H9 (cell line): ENCODE measurements around the gene TDRD7. TPM values are rescaled to one million over a fixed set of nuclear protein-coding genes. Genes with fewer than 3 reads are reported as not detected.

Source experiments
- DNase-seq: peaks from one replicate; pipeline ENCODE4 v3.0.0-alpha.2; 2017
- H2AFZ ChIP-seq: one replicate; pipeline ENCODE4 v1.6.1; 2013; ENCODE audit warnings: mild to moderate bottlenecking, low read length, control low read depth, moderate library complexity
- H2AK5ac ChIP-seq: 2 replicates; pipeline ENCODE4 v1.6.1; 2013; ENCODE audit warnings: low read length, control low read depth, mixed read lengths; ENCODE audit not compliant: insufficient read length
- H2BK120ac ChIP-seq: one replicate; pipeline ENCODE4 v1.6.1; 2013; ENCODE audit warnings: low read depth, mild to moderate bottlenecking, low read length, control low read depth, inconsistent platforms; ENCODE audit not compliant: poor library complexity, severe bottlenecking
- H2BK12ac ChIP-seq: 2 replicates; pipeline ENCODE4 v1.6.1; 2013; ENCODE audit warnings: low read length, control low read depth, mixed read lengths, low read depth; ENCODE audit not compliant: insufficient read length
- H2BK15ac ChIP-seq: 2 replicates; pipeline ENCODE4 v1.6.1; 2013; ENCODE audit warnings: low read depth, low read length, control low read depth
- H2BK20ac ChIP-seq: one replicate; pipeline ENCODE4 v1.6.1; 2013; ENCODE audit warnings: low read depth, mild to moderate bottlenecking, low read length, control low read depth, inconsistent platforms; ENCODE audit not compliant: poor library complexity, severe bottlenecking
- H2BK5ac ChIP-seq: 2 replicates; pipeline ENCODE4 v1.6.1; 2013; ENCODE audit warnings: low read length, control low read depth, mixed read lengths; ENCODE audit not compliant: insufficient read length
- H3K14ac ChIP-seq: 2 replicates; pipeline ENCODE4 v1.6.1; 2013; ENCODE audit warnings: low read length, control low read depth; ENCODE audit not compliant: insufficient read depth
- H3K18ac ChIP-seq: 2 replicates; pipeline ENCODE4 v1.6.1; 2013; ENCODE audit warnings: low read depth, mild to moderate bottlenecking, mixed read lengths, low read length, control low read depth; ENCODE audit not compliant: insufficient read length
- H3K23ac ChIP-seq: 2 replicates; pipeline ENCODE4 v1.6.1; 2013; ENCODE audit warnings: low read length, control low read depth, mixed read lengths, low read depth; ENCODE audit not compliant: insufficient read length
- H3K23me2 ChIP-seq: 2 replicates; pipeline ENCODE4 v1.6.1; 2013; ENCODE audit warnings: low read depth, mild to moderate bottlenecking, mixed read lengths, low read length, control low read depth; ENCODE audit not compliant: insufficient read length, poor library complexity, severe bottlenecking
- H3K27ac ChIP-seq: 2 replicates; pipeline ENCODE4 v1.5.1; 2013; ENCODE audit warnings: low read length, control low read depth, mixed read lengths, low read depth; ENCODE audit not compliant: insufficient read length
- H3K27me3 ChIP-seq: 2 replicates; pipeline ENCODE4 v1.6.1; 2013; ENCODE audit warnings: low read length, control low read depth, inconsistent platforms; ENCODE audit not compliant: insufficient read depth
- H3K4ac ChIP-seq: 2 replicates; pipeline ENCODE4 v1.6.1; 2013; ENCODE audit warnings: low read depth, mild to moderate bottlenecking, control low read depth, inconsistent platforms, low read length, moderate library complexity
- H3K4me1 ChIP-seq: 2 replicates; pipeline ENCODE4 v1.6.1; 2013; ENCODE audit warnings: low read length, control low read depth, inconsistent platforms; ENCODE audit not compliant: insufficient read depth
- H3K4me2 ChIP-seq: 2 replicates; pipeline ENCODE4 v1.6.1; 2013; ENCODE audit warnings: low read length, control low read depth, mixed read lengths; ENCODE audit not compliant: insufficient read length, insufficient read depth
- H3K56ac ChIP-seq: 2 replicates; pipeline ENCODE4 v1.6.1; 2013; ENCODE audit warnings: low read depth, mild to moderate bottlenecking, mixed read lengths, low read length, control low read depth; ENCODE audit not compliant: insufficient read length
- H3K79me1 ChIP-seq: 2 replicates; pipeline ENCODE4 v1.6.1; 2013; ENCODE audit warnings: low read depth, mild to moderate bottlenecking, moderate library complexity, low read length, control low read depth, inconsistent platforms; ENCODE audit not compliant: insufficient read depth, poor library complexity, severe bottlenecking
- H3K79me2 ChIP-seq: 2 replicates; pipeline ENCODE4 v1.6.1; 2013; ENCODE audit warnings: low read length, control low read depth, inconsistent platforms; ENCODE audit not compliant: insufficient read depth
- H3K9ac ChIP-seq: 2 replicates; pipeline ENCODE4 v1.6.1; 2013; ENCODE audit warnings: low read length, control low read depth, mixed read lengths; ENCODE audit not compliant: insufficient read length; ENCODE audit errors: extremely low read depth
- H3K9me3 ChIP-seq: one replicate; pipeline ENCODE4 v1.6.1; 2013; ENCODE audit warnings: low read depth, low read length, inconsistent platforms; ENCODE audit not compliant: control insufficient read depth
- H3T11ph ChIP-seq: one replicate; pipeline ENCODE4 v1.6.1; 2013; ENCODE audit warnings: mild to moderate bottlenecking, low read length, control low read depth, inconsistent platforms
- H4K20me1 ChIP-seq: one replicate; pipeline ENCODE4 v1.6.1; 2013; ENCODE audit not compliant: control insufficient read depth, insufficient read length, insufficient read depth
- H4K5ac ChIP-seq: 2 replicates; pipeline ENCODE4 v1.6.1; 2013; ENCODE audit warnings: low read depth, mild to moderate bottlenecking, mixed read lengths, low read length, control low read depth; ENCODE audit not compliant: insufficient read length
- H4K8ac ChIP-seq: replicated peaks from 2 replicates; pipeline ENCODE4 v1.6.1; 2013; ENCODE audit warnings: low read length, control low read depth, mixed read lengths, low read depth; ENCODE audit not compliant: insufficient read length
- H4K91ac ChIP-seq: 2 replicates; pipeline ENCODE4 v1.6.1; 2013; ENCODE audit warnings: low read depth, mild to moderate bottlenecking, moderate library complexity, mixed read lengths, low read length, control low read depth; ENCODE audit not compliant: insufficient read length
- H3K27ac Mint-ChIP-seq, 3 experiments: 2 replicates in 2 of 3; 3 replicates in 1 of 3; pipeline ENCODE4 v1.8.0; 2020 to 2021; ENCODE audit warnings: mixed read lengths in 3 of 3, mild to moderate bottlenecking in 1 of 3, moderate library complexity in 1 of 3
- H3K27me3 Mint-ChIP-seq: 2 replicates; pipeline ENCODE4 v1.8.0; 2021; ENCODE audit warnings: low read depth, mild to moderate bottlenecking, moderate library complexity, mixed read lengths
- H3K36me3 Mint-ChIP-seq, 3 experiments: 2 replicates in 2 of 3; 3 replicates in 1 of 3; pipeline ENCODE4 v1.8.0; 2020 to 2021; ENCODE audit warnings: low read depth in 3 of 3, mixed read lengths in 3 of 3; ENCODE audit not compliant: insufficient read depth in 1 of 3
- H3K4me1 Mint-ChIP-seq, 2 experiments: 2 replicates each; pipeline ENCODE4 v1.8.0; 2020; ENCODE audit warnings: mixed read lengths in 2 of 2
- H3K4me3 Mint-ChIP-seq, 2 experiments: 2 replicates in 1 of 2; 3 replicates in 1 of 2; pipeline ENCODE4 v1.8.0; 2020 to 2021; ENCODE audit warnings: mild to moderate bottlenecking in 2 of 2, mixed read lengths in 2 of 2, moderate library complexity in 1 of 2
- H3K9me3 Mint-ChIP-seq, 2 experiments: 2 replicates in 1 of 2; 3 replicates in 1 of 2; pipeline ENCODE4 v1.8.0; 2020; ENCODE audit warnings: mild to moderate bottlenecking in 2 of 2, mixed read lengths in 2 of 2, moderate library complexity in 1 of 2
- WGBS: extraction: QIAGEN DNeasy Blood & Tissue Kit; methylation state at CpG from one replicate; pipeline ENCODE4 v1.1.7; 2013; ENCODE audit warnings: missing lambda C conversion rate, low lambda C conversion rate, mixed read lengths; ENCODE audit not compliant: insufficient read length; ENCODE audit errors: extremely low coverage; 5-methylcytosine and 5-hydroxymethylcytosine counted together
- total RNA-seq: library from RNA; stranded (reverse); gene quantifications from 2 replicates; pipeline ENCODE4 v1.2.1, GENCODE V29; 2021
- TF ChIP-seq, protein P1 (sequence below): fragments of 200-600 bp; sonication (generic); conservative IDR thresholded peaks from 3 replicates; pipeline ENCODE4 v1.8.0; 2021; ENCODE audit warnings: antibody characterized with exemption, mild to moderate bottlenecking

Gene TDRD7
- total RNA-seq, 1 experiment from 2014 or later = 5.1 TPM

DNA sequence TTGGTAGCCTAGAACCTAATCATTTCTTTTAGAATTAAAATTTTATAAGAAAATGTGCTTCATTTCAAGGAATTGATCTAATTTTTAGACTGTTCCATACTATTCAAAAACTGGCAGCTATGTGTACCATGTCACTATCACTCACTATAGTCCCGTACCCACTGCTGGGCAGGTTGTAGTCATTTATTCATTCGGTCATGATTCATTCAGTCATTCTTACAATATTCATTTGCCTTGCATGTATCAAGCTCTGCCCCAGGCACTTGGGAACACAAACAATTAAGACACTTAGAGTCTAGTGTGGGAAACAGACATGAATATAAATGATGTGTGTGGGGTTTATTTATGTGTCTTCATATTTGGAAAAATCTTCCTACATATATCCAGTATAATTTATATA lies 26.4 kb downstream of the TDRD7 start:
- Histone ChIP-seq H3K27me3 (no peaks in the 10 kb centered on the region), H3K23me2 (no peaks in the 10 kb centered on the region), H2BK5ac (no peak overlapping the region), H3K4ac (no peak overlapping the region), H3K23ac (no peak overlapping the region), H3K56ac (no peak overlapping the region), H2BK12ac (no peak overlapping the region), H4K5ac (no peak overlapping the region), H2BK20ac (no peak overlapping the region), H3K9ac (no peak overlapping the region), H3K4me1 (no peaks in the 10 kb centered on the region), H2BK120ac (no peak overlapping the region), H2BK15ac (no peak overlapping the region), H3K27ac (no peak overlapping the region), H3K79me1 (no peaks in the 10 kb centered on the region), H4K91ac (no peak overlapping the region), H3K79me2 (no peaks in the 10 kb centered on the region), H3K14ac (no peak overlapping the region), H3T11ph (no peak overlapping the region), H3K9me3 (no peaks in the 10 kb centered on the region), H4K8ac (no peak overlapping the region), H3K18ac (no peak overlapping the region), H2AK5ac (no peak overlapping the region), H4K20me1 (no peaks in the 10 kb centered on the region), H3K4me2 (no peak overlapping the region), H2AFZ (no peak overlapping the region)
- no peak for DNase-seq
- no peaks in the 10 kb centered on the region for H3K9me3 Mint-ChIP-seq
- no peak overlapping the region for H3K27ac Mint-ChIP-seq
- no peaks in the 10 kb centered on the region for H3K27me3 Mint-ChIP-seq
- TF ChIP-seq, protein P1, sequence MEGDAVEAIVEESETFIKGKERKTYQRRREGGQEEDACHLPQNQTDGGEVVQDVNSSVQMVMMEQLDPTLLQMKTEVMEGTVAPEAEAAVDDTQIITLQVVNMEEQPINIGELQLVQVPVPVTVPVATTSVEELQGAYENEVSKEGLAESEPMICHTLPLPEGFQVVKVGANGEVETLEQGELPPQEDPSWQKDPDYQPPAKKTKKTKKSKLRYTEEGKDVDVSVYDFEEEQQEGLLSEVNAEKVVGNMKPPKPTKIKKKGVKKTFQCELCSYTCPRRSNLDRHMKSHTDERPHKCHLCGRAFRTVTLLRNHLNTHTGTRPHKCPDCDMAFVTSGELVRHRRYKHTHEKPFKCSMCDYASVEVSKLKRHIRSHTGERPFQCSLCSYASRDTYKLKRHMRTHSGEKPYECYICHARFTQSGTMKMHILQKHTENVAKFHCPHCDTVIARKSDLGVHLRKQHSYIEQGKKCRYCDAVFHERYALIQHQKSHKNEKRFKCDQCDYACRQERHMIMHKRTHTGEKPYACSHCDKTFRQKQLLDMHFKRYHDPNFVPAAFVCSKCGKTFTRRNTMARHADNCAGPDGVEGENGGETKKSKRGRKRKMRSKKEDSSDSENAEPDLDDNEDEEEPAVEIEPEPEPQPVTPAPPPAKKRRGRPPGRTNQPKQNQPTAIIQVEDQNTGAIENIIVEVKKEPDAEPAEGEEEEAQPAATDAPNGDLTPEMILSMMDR = no peak
- H3K4me1 Mint-ChIP-seq = peaks cover 8 to 17% of the 10 kb centered on the region in 2 experiments
- no CpG with 5 or more reads among the region's 2 CpGs for WGBS
- no peaks in the 10 kb centered on the region for H3K36me3 Mint-ChIP-seq
- H3K4me3 Mint-ChIP-seq = no peak overlapping the region
